ENCODE data around the gene DNAJB13. TPM values are rescaled to one million over a fixed set of nuclear protein-coding genes. Genes with fewer than 3 reads are reported as not detected.

Gene DNAJB13
- total RNA-seq, 4 donors from 2014 or later: 0.42 TPM; not detected in 3

DNA sequence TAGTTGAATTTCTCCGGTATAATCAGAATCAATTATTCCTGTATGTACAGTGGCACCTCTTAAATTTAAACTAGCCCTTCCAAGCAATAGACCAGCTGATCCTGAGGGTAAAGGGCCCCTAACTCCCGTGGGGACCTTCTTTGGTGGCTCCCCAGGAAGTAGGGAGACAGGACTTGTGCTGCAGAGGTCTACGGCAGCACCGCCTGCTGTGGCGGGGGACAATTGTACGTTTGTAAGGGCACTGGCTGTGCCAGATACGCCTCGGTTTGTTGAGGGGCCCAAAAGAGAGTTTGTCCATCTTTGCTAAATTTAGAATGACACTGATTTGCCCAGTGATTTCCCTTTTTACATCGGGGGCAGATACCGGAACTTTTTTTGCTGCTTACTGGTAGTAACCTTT, 5.9 kb upstream of the DNAJB13 start:
- WGBS, 2 donors: 82% methylated on average over 10 of the region's 10 CpGs
- TF ChIP-seq POLR2A (IDR thresholded peaks at IDR 0.05): no peak
- TF ChIP-seq, protein P1, sequence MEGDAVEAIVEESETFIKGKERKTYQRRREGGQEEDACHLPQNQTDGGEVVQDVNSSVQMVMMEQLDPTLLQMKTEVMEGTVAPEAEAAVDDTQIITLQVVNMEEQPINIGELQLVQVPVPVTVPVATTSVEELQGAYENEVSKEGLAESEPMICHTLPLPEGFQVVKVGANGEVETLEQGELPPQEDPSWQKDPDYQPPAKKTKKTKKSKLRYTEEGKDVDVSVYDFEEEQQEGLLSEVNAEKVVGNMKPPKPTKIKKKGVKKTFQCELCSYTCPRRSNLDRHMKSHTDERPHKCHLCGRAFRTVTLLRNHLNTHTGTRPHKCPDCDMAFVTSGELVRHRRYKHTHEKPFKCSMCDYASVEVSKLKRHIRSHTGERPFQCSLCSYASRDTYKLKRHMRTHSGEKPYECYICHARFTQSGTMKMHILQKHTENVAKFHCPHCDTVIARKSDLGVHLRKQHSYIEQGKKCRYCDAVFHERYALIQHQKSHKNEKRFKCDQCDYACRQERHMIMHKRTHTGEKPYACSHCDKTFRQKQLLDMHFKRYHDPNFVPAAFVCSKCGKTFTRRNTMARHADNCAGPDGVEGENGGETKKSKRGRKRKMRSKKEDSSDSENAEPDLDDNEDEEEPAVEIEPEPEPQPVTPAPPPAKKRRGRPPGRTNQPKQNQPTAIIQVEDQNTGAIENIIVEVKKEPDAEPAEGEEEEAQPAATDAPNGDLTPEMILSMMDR (IDR thresholded peaks at IDR 0.05): no peak
- peak in 1 of 2 donors; percentile 64 for DNase-seq (ENCODE audit: low spot score in 2 of 2)
- intact Hi-C loops (cut with DNase I; ENCODE audit: low total_unique reads): no loop called here
- H3K4me3 ChIP-seq (ENCODE audit: low read depth, poor library complexity, severe bottlenecking): no peak overlapping the region

DNA sequence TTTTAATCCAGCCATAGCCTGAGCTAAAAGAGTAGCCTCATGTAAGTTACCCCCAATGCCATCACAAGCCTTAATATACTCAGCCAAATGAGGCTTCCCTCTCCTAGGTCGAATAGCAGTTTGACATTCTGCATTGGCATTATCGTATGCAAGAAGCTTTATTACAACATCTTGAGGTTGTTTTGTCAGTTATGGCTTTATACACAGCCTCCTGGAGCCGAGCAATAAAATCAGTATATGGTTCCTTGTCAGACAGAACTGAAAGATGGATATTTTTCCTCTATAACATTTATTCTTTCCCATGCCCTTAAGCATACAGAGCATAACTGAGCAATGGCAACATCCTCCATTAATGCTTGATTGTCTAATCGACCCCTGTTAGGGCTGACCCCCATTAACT, 5.4 kb upstream of the DNAJB13 start:
- TF ChIP-seq, protein P1 (IDR thresholded peaks at IDR 0.05): no peak
- TF ChIP-seq POLR2A (IDR thresholded peaks at IDR 0.05): no peak
- WGBS, 2 donors: 61 to 65% methylated on average over 4 of the region's 4 CpGs
- no peak overlapping the region for H3K4me3 ChIP-seq (ENCODE audit: low read depth, poor library complexity, severe bottlenecking)
- intact Hi-C loops (cut with DNase I; ENCODE audit: low total_unique reads): no loop called here
- peak in 1 of 2 donors; percentile 3 for DNase-seq (ENCODE audit: low spot score in 2 of 2)

DNA sequence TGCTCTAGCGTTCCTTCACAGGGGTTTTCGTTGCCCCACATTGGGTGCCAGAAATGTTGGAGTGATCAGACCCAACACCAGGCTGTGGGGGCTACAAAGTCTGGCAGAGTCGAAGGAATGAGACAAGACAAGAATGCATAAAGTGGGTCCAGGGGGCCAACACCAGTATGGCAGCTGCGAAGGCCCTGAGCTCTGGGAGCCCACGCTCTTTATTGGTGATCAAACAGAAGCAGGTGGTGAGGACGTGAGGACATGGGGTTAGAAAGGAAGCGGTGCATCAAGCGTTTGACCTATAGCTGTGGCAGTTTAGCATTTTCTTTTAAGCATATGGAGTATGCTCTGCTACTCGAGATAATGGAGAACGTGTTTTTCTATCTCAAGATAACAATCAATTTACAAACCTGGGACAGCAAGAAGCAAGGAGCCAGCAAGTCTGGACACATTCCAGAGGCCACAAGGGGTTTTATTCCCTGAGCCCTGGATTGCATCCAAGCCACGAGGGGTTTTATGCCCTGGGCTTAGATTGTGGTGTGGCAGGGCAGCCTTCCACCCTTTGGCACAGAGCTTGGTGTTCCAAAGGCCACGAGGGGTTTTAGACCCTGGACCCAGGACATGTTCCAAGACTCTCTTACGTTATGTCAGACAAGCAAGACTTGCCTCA, 3.9 kb upstream of the DNAJB13 start:
- intact Hi-C loops (cut with DNase I; ENCODE audit: low total_unique reads): no loop called here
- 76 to 79% methylated on average over 13 of the region's 13 CpGs for WGBS, 2 donors
- DNase-seq (ENCODE audit: low spot score in 2 of 2): peak in 1 of 2 donors; percentile 53
- no peak for TF ChIP-seq POLR2A (IDR thresholded peaks at IDR 0.05)
- TF ChIP-seq, protein P1 (IDR thresholded peaks at IDR 0.05): no peak
- H3K4me3 ChIP-seq (ENCODE audit: low read depth, poor library complexity, severe bottlenecking): no peak overlapping the region

DNA sequence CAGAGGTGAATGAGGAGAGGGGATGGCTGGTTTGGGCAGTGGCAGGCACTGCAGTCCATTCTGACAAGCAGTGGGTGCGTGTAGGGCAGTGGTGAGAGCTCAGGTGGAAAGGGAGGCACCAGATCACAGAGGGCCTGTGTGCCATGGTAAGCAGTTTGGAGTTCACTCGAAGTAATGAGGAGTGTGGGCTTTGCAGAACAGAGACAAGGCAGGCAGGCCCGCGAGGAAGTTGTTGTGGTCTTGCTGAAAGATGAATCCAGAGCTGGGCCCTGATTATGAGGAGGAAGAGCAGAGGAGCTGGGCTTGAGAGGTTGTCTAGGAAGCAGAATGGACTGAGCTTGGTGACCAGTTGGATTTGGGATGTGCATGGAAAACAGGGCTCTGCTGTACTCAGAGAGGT, 1.6 kb upstream of the DNAJB13 start:
- no peak overlapping the region for H3K4me3 ChIP-seq (ENCODE audit: low read depth, poor library complexity, severe bottlenecking)
- WGBS, 2 donors: 80 to 86% methylated on average over 4 of the region's 4 CpGs
- intact Hi-C loops (cut with DNase I; ENCODE audit: low total_unique reads): no loop called here
- TF ChIP-seq, protein P1 (IDR thresholded peaks at IDR 0.05): no peak
- TF ChIP-seq POLR2A (IDR thresholded peaks at IDR 0.05): no peak
- DNase-seq (ENCODE audit: low spot score in 2 of 2): peak in 1 of 2 donors; percentile 54

DNA sequence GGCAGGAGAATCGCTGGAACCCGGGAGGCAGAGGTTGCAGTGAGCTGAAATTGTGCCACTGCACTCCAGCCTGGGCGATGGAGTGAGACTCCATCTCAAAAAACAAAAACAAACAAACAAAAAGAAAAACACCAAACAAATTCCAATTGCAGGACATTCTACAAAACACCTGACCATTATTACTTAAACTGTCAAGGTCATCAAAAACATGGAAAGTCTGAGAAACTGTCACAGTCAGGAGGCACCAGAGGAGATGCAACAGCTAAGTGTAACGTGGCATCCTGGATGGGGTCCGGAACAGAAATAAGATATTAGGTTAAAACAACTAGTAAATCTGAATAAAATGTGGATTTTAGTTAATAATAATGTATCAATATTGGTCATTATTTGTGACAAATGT, 914 bp upstream of the DNAJB13 start:
- intact Hi-C loops (cut with DNase I; ENCODE audit: low total_unique reads): no loop called here
- WGBS, 2 donors: 89 to 99% methylated on average over 5 of the region's 5 CpGs
- DNase-seq (ENCODE audit: low spot score in 2 of 2): peak in 1 of 2 donors; percentile 37
- no peak overlapping the region for H3K4me3 ChIP-seq (ENCODE audit: low read depth, poor library complexity, severe bottlenecking)
- TF ChIP-seq, protein P1 (IDR thresholded peaks at IDR 0.05): no peak
- no peak for TF ChIP-seq POLR2A (IDR thresholded peaks at IDR 0.05)

DNA sequence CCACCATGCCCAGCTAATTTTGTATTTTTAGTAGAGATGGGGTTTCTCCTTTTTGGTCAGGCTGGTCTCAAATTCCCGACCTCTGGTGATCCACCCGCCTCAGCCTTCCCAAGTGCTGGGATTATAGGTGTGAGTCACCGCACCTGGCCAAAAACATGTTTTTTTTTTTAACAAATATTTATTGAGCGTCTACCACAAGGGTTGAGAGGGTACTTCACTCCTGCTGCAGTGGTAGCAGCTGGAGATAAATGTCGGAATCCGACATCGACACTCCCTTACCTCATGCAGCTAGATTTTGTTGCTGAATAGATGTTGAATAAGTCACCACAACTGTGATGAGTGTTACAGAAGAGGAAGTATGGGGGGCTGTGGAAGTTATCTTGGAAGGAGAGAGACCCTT, 971 bp downstream of the DNAJB13 start:
- WGBS, 2 donors: 93% methylated on average over 7 of the region's 7 CpGs
- no peak for TF ChIP-seq POLR2A (IDR thresholded peaks at IDR 0.05)
- TF ChIP-seq, protein P1 (IDR thresholded peaks at IDR 0.05): no peak
- intact Hi-C loops (cut with DNase I; ENCODE audit: low total_unique reads): no loop called here
- H3K4me3 ChIP-seq (ENCODE audit: low read depth, poor library complexity, severe bottlenecking): no peak overlapping the region
- DNase-seq (ENCODE audit: low spot score in 2 of 2): no peak

Measured in lower leg skin (tissue), 4 donors.